ENCODE measurements around the gene SYK.

Gene SYK

DNA sequence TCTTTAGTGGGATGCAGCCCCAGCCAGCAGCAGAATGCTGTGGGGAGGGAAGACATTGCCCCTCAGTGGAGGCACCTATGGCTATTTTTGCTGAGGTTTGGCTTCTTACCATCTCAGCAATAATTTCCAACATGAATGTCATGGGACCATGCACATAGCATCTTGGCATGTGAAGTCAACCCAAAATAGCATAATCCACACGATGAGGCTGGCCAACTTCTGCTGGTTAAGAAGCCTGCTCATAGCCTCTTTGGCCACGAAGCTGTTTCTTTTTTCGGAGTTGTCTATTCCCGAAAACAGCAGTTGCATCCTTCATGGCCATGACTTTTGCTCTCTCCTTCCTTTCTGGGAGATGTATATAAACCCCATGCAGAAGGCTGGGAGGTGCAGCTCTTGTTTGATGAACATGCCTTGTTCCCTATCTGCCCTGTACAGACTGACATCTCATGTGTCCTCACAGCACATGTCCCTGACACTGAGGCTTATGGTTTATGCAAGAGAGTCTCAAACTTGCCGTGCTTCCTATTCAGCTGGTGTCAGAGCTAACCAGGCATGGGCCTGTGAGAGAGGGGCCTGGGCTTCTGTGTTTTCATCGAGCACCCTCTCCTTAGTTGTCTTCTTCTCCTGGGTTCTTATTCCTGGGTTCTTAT lies 45.3 kb downstream of the SYK start:
- H3K36me3 ChIP-seq = peaks cover 88% of the 10 kb centered on the region

DNA sequence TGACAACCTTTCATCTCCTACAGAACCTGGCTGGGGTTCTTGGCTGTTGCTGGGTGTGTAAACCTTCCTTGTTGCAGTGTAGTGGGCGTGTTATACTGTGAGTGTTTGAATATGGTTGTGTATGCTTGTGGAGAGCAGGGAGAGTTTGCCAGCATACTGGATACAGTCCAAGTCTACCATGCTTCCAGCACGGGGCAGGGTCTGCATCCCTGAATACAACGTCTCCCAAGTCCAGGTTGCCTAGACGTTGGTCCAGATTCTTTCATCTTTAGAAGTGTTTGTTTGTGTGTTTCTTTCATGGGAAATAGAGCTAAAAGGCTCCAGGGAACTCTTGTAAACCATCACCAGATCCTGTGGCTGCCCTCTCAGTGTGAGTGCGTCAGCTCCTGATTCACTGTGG lies 46.4 kb downstream of the SYK start:
- H3K9me3 ChIP-seq = no peaks in the 10 kb centered on the region
- peaks cover 4 to 5% of the 10 kb centered on the region in 2 experiments for H3K4me1 ChIP-seq (ENCODE audit: control insufficient read depth in 1 of 2, insufficient read depth in 1 of 2, low read depth in 1 of 2, low read length in 1 of 2)
- TF ChIP-seq CTCF (IDR thresholded peaks at IDR 0.05) = no peak
- peaks cover 96% of the 10 kb centered on the region for H3K36me3 ChIP-seq
- H3K27ac ChIP-seq = no peak overlapping the region
- no peaks in the 10 kb centered on the region for H3K27me3 ChIP-seq
- H3K4me3 ChIP-seq (ENCODE audit: low read depth in 1 of 2, low read length in 1 of 2) = no peak overlapping the region

More for the DNA sequence above, 45.3 kb downstream of the SYK start:
- Histone ChIP-seq H3K27ac (no peak overlapping the region), H3K4me3 (ENCODE audit: low read depth in 1 of 2, low read length in 1 of 2) (no peak overlapping the region), H3K4me1 (ENCODE audit: control insufficient read depth in 1 of 2, insufficient read depth in 1 of 2, low read depth in 1 of 2, low read length in 1 of 2) (peaks cover 13 to 16% of the 10 kb centered on the region in 2 experiments), H3K9me3 (no peaks in the 10 kb centered on the region), H3K27me3 (no peaks in the 10 kb centered on the region)
- no peak for TF ChIP-seq CTCF (IDR thresholded peaks at IDR 0.05)

GRCh38 chr9:90848866-90849265 lies 47.2 kb downstream of the SYK start:
- Histone ChIP-seq H3K27me3 (no peaks in the 10 kb centered on the region), H3K36me3 (peaks cover 94% of the 10 kb centered on the region), H3K27ac (no peak overlapping the region), H3K4me1 (ENCODE audit: control insufficient read depth in 1 of 2, insufficient read depth in 1 of 2, low read depth in 1 of 2, low read length in 1 of 2) (no peaks in the 10 kb centered on the region), H3K4me3 (ENCODE audit: low read depth in 1 of 2, low read length in 1 of 2) (no peak overlapping the region), H3K9me3 (no peaks in the 10 kb centered on the region)
- TF ChIP-seq CTCF (IDR thresholded peaks at IDR 0.05) = no peak

DNA sequence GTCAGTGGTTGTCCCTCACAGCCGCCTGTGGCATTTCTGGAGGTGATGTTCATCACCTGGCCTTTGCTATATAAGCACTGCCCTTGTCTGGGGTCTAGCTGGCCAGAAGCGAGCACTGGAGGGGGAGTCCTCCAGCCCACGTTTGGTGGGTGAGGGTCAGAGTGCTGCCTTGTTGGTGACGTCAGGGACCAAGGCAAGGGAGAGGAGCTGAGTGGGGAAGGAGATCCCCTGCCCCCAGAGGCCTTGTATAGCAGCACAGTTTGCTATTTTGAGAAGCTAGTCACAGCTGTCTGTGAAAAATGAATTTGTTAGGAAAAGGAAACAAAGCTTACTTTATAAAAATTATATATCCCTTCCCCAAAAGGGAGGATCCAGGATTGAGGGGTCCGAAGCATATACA lies 49.8 kb downstream of the SYK start:
- Histone ChIP-seq H3K4me1 (ENCODE audit: control insufficient read depth in 1 of 2, insufficient read depth in 1 of 2, low read depth in 1 of 2, low read length in 1 of 2) (no peaks in the 10 kb centered on the region), H3K4me3 (ENCODE audit: low read depth in 1 of 2, low read length in 1 of 2) (no peak overlapping the region), H3K9me3 (no peaks in the 10 kb centered on the region), H3K27ac (no peak overlapping the region), H3K27me3 (no peaks in the 10 kb centered on the region), H3K36me3 (peaks cover 89% of the 10 kb centered on the region)
- TF ChIP-seq CTCF (IDR thresholded peaks at IDR 0.05) = no peak

GRCh38 chr9:90853945-90854344 lies 52.3 kb downstream of the SYK start:
- Histone ChIP-seq H3K36me3 (peaks cover 89% of the 10 kb centered on the region), H3K27ac (no peak overlapping the region), H3K9me3 (no peaks in the 10 kb centered on the region), H3K4me1 (ENCODE audit: control insufficient read depth in 1 of 2, insufficient read depth in 1 of 2, low read depth in 1 of 2, low read length in 1 of 2) (no peaks in the 10 kb centered on the region), H3K4me3 (ENCODE audit: low read depth in 1 of 2, low read length in 1 of 2) (no peak overlapping the region), H3K27me3 (no peaks in the 10 kb centered on the region)
- TF ChIP-seq CTCF (IDR thresholded peaks at IDR 0.05) = no peak
